SHP77 treated with DMSO at 0.1 percent for 48 hours (cell line): Measurements from ENCODE around the gene RAB5B.

ENCODE experiments used
- DNase-seq: peaks from one replicate; lab custom pipeline; 2025; lab: John Stamatoyannopoulos, UW

The RAB5B gene, protein sequence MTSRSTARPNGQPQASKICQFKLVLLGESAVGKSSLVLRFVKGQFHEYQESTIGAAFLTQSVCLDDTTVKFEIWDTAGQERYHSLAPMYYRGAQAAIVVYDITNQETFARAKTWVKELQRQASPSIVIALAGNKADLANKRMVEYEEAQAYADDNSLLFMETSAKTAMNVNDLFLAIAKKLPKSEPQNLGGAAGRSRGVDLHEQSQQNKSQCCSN

DNA sequence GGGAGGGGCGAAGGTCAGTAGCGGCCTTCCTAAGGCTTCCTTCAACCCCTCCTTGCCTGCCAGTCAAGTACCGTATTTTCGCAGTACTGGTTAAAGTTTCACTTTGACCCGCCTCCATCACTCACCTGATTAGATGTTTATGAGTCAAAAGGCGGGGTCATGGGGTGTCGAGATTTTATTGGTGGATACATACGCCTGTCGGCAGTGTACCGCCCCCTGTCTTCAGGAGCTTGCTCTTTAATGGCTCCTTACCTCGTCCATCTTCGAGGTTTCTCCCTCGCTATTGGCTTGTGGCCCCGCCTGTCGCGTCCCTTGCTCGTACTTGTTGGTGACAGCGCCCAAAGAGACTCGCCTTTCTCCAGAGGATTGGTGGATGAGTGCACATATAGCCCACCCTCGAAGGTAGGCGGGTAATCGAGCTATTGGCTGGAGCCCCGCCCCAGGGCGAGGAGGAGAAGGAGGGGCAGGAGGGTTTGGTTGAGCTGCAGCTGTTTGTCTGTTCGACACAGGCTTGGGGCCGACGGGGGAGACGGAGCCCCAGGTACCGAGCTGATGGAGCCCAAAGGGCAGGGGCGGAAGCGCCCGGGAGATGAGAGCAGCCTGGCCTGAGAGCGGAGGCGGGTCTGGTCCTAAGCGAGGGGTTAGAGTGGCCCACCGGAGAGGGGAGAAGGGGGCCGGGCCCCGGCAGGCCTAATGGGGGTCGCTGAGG lies at the start of gene RAB5B:
TSS of gene RAB5B (plus strand) at position 480 of the 709 bp plus-strand sequence. CDS start 12,883 bp downstream, outside the sequence.
- peak; percentile 99 for DNase-seq

DNA sequence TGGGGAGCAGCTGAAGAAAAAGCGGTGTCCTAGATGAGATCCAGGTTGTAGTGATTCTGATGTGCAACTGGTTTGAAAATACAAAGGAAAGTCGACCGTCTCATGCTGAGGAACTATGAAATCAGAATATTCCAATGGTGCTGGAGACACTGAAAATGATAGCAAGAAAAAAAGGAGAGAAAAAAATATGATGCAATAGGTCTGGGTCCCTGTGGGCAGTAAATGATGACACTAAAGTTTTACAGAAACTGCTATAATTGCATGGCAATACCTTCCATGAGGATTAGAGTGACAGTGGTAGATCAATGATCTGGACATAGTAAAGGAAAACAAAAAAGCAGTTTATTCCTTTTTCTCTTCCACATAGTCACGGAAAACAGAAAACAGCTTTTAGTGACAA lies 48.5 kb upstream of the RAB5B start:
- DNase-seq = no peak

DNA sequence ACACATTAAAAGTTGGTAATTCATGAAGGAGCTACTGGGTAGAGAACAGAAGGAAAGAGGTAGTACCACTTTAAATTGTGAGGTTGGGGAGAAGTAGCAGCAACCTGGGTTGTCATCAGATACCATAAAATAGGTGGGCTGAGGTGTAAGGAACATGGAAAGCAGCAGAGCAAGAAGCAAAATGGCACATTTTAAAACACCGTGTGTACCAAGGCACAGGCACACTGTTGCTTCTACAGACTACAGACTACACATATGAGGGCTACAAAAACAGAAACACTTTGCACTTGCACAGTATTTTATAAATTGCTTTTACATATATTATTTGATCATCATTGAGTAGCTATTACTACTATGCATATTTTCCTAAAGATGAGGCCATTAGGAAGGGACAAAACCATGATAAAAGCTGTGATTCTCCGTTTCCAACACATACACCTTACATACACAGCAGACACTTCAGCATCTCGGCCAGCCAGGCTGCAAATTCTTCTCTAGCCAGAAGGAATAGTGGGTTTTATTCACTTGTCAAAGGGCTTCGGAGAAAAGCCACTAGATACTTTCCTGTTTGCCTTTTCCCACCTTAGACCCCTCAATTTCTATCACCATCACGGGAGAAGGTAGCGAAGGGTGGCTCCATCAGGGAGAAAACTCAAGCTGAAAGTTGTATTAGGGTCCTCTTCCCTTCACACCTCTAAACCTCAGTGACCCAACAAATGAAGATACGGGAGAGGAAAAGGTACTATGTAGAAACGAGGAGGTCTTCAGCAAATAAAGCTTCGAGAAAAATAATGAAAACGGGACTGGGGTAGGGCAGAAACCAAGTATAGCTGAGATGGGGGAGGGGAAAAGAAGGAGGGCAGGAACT lies 47.8 kb upstream of the RAB5B start:
- DNase-seq = no peak

DNA sequence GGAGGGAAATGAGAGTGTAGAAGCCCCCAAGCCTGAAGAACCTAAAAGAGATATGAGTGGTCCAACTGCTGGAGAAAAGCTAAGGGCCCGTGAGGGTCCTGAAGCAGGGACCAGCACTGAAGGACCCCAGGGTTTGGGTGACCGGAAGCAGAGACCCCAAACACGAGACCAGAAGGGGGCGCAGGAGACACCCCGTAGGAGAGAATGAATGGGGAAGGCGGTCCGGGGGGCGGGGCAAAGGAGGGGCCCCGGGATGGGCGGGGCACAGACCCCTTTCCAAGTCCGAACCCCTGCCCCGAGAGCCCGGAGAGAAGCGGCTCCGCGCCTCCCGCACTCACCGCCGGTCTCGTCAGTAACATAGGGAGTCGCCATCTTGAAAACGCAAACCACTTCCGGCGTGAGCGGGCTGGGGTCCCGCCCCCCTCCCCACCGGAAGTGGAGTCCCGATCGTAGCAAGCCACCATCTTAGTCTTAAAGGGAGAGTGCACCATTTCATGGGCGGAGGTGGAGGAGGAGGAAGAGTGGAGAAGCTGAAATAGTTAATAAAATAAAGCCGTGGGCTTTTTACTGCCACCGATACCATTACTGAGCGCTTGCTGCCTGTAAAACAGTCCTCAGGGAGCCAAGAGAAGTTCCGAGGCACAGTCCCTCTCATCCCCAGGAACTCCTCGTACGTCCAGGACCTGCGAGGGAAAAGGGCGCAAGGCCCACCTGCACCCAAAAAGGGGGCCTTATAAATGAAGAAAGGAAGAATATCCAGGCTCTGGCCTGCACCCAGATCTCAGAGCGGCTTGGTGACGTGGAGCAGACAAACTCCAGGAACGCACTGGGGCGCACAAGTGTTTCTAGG lies 46.9 kb upstream of the RAB5B start:
- peak; percentile 92 for DNase-seq

DNA sequence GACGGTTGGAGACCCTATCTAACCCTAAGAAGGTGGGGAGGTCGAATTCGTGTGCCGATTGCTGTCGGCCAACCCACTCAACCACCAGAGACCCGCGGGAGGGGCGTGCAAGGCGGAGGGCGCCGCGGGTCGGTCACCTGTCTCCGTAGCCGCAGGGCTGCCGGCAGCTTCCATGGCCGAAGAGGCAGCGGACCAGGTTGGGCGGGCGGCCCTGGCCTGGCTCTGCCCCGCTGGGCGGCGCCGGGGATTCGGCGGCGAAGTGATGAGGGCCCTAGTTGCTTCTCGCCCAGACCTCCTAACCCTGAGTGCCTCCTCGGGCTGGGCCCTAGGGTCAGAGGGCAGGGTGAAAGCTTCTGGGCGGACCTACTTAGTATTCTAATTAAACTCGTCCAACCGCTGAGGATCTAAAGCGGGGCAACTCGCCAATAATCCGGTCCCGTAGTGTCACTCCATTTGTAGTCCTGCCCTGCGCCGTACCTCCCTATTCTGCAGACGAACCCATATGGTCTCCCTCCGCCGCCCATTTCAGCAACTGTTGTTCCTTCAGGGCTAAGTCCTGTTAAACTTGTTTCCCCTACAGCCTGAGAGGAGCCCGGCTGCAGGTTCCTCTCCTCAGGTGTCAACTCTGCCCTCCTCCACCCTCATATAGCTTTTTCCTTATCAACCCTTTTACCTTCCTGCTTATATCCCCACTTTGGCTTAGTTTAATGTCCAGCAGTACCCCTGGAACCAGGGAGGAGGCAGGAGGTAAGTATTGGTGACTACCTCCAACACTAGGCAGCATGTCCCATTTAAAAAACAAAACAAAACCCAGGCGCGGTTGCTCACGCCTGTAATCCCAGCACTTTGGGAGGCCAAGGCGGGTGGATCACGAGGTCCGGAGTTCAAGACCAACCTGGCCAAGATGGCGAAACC lies 46.0 kb upstream of the RAB5B start, which contains the start of gene PYM1:
TSS of gene PYM1 (minus strand) at position 307 of the 915 bp plus-strand sequence. CDS start at position 174, 133 bp downstream.
- peak; percentile 48 for DNase-seq

DNA sequence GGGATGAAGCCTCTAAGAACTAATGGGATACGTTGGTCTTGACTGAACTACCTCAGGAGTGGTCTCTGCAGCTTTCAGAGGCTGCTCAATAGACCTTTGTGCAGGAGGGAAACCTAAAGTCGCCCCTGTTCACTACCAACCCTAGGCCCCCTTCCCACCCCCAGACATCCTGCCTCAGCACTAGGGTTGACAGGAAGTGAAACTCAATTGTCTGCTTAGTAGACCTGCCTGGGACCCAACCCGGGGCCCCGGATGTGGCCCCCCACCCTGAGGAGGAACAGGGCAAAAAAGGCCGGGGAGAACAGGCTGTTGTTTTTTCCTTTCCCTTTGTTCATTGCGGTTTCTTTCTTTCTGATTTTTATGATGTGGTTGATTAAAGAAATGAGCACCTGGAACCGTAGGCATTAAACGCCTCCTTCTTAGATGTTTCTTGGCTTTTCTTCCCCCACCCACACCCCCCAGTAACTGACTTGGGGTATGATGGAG lies 44.5 kb upstream of the RAB5B start:
- DNase-seq = no peak

DNA sequence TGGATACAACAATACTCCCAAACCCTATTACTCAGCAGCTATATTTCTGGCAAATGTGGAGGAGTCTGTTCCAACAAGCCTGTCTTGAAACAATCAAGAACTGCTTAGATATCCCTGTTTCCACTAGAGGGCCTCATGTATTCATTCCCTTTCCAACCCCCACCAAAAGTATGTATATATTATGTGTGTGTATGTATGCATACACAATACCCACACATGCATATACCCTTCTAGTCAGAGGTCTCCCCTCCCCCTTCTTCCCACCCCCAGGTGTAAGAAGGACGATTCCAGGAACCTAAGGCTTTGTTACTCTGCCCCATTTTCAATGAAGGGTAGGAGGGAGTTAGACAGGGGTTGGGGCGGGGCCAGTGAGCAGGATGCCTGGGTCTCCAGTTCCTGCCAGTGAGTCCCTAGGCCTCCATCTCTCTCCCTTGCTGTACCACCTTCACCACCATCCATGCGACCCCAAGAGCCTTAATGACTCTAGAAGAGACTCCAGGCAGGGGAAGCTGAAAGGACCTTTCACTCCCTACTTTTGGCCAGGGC lies 43.0 kb upstream of the RAB5B start, which contains the start of gene DGKA:
TSS of gene DGKA (plus strand) at position 392 of the 546 bp plus-strand sequence. CDS start 5,342 bp downstream, outside the sequence.
- peak; percentile 62 for DNase-seq

DNA sequence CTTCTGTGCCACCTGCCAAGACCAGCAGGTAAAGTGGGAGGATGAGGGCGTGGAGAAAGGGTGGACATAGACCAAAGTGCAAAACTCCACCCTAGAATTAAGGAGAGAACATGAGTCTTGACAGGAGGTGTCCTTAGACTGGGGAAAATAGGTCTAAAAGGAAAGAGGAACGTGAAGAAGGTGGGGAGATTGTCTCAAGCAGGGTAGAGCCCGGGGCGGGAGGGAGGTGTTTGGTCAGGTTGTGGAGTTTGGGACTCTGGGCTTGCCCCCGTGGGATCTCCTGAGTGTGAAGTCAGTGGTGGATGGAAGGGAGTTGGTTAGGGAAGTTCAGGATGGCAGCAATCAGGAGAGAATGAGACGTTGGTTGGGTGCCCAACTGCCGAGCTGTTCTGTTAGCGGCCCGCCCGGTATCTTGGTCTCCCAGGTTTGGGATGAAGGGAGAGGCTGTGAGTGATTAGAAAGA lies 42.5 kb upstream of the RAB5B start:
- DNase-seq = peak; percentile 2

DNA sequence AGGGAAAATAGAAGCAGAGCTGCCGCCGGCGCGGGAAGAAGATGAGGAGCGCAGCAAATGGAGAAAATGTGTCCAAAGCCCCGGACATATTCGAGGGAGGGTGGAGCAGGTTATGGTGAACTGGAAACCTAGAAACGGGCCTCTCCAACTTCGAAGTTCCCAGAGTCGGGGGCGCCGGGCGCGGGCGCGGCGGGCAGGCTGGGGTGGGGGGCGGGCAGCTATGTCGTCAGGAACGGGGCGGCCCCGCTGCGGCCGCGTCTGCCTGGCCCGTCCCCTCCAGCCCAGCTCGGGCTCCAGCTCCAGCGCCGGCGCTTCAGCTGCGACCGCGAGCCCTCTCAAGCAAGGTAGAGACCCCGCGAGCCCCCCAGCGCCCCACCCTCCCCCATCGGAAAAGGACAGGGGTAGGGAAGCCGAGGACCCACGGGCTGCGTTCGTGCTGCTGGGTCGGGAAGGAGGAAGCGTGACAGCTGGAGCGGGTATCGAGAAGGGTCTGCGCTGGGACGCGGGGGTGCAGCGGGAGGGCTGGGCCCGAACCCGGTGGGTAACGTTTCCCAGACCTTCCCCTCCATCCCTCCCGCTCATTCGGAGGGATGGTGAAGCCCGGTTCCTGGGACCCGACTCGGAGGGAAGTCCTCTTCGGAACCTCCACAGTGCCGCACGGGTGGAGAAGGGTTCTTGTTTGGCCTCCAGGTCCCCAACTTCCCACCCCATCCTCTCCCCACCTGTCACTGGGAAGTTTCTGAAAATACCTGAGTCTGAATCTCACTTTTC lies 41.9 kb upstream of the RAB5B start:
- DNase-seq = no peak

DNA sequence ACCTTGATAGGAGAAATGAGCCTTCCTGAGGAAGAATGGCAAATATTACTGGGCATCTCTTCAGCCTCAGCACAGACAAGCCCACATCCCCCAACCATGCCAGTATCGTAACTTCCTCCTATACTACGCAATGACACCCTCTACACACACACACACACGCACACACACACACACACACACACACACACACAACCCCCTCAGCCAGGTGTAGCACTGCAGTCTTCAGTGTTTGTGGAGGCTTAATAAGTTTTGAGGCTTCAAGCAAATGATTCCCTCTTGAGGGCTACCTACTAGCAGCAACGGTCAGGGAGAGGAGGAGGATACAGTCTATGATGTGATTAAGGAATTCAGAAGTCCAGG lies 41.3 kb upstream of the RAB5B start:
- DNase-seq = no peak

DNA sequence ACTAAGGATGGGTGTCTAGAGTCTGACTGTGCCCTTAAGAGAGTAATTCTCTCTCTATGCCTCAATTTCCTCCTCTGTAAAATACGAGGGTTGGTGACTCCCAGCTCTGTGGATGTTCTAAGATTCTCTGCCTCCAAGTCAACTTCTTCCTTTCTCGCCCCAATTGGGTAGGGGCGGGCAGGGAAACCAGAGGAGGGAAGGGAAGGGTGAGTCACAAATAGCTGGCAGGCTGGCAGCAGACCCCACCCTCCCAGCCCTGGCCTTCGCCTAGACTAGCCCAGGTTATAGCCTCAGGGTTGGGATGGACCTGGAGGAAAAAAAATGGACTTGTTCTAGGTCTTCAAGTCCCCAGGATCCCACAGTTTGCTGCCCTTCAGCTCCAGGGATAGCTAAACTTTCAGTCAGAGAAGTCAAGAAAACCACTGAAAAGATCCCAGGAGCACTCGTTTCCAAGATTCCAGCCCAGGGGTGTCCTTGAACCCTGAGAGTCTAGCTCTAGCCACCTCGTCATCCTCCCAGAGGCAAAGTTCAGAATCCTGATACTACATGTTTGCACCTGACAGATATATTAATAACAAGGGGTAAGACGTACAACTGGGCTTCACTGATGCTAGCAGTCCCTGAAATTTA lies 40.6 kb upstream of the RAB5B start:
- DNase-seq = no peak

DNA sequence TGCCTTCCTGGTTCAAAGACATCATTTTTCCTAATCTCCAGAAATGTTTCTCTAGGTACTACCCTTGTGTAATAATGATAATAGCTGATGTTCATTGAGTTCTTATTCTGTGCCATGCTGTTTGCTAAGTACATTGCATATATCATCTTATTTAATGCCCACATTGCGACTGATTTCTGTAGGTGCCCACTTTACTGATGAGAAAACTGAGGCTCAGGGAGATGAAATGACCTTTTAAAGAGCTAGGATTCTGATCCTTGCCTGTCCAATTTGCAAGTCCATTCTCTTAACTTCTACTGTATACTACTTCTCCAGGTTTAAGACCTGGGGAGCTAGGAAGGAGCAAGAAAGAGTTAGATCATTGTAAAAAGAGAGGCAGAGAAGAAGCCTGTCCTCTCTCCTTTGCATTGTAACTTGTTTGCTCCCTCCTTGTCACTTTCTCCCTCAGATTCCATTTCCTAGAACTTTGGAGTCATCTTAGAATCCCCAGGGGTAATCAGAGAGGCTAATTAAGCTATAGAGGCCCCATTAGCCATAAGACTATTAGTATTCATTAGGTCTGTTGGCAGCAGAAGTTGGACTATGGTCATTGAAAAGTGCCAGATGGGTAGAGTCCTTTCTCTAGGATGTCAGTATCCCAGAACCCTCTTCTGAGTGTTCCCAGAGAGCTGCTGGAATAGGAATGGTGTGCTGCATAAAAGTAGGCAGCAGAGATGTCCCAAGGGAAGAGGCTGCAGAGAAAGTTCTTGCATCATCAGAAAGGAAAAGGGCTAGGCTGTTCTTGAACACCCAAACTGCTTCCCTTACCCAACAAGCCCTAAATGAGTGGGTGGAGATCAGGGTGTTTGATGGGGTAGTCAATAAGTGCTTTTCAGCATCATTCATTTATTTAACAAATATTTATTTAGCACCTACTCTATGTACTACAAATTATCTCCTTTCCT lies 39.8 kb upstream of the RAB5B start:
- no peak for DNase-seq

DNA sequence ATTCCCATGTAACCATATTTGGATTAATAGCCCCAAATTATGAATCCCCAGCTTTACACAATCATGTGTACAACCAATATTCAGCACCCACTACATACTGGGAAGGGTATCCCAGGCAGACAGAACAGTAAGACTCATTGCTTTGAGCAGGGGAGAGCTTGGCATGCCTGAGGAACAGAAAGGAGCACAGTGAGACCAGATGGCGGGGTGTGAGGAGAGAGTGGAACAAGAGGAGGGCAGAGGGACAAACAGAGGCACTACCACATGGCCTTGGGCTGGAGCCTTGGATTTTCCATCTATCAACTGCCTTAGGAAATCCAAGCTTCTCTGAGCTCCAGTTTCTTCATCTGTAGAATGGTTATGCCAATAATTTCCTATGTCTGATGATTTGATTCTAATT lies 39.1 kb upstream of the RAB5B start:
- no peak for DNase-seq

DNA sequence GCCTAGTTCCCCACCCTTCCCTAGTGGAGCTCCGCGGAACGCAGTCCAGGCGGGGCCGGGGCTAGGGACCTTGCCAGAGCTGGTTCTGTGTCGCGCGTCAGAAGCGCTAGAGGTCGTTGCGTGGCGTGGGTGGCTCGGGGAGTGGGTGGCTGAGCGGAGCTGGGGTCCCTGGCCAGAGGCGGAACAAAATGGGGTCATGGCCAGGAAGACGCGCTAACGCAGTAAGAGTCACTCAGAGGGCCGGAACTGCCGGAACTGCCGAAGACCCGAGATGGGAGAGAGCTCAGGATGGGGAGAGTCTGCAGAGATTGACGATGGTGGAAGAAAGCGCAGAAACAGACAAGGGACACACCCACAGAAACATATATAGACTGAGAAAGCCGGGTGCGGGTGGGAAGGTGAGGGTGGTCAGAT lies 38.1 kb upstream of the RAB5B start:
- no peak for DNase-seq

DNA sequence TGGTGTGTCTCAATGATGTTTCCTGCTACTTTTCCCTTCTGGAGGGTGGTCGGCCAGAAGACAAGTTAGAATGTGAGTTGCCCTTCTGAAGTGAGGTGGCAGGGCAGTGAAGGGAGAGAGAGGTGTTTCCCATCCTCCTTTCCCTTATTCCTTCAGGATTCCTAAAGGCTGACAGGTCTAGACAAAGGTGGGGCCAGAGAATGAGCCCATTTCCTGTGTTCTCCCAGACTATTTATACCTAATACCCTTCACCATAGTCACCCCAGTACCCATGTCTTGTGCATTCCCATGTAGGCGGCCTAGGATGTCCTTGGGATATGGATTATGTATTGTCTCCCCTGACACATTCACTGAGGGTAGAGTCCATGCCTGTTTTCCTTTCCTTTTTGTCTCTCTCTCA lies 35.9 kb upstream of the RAB5B start:
- DNase-seq = no peak

DNA sequence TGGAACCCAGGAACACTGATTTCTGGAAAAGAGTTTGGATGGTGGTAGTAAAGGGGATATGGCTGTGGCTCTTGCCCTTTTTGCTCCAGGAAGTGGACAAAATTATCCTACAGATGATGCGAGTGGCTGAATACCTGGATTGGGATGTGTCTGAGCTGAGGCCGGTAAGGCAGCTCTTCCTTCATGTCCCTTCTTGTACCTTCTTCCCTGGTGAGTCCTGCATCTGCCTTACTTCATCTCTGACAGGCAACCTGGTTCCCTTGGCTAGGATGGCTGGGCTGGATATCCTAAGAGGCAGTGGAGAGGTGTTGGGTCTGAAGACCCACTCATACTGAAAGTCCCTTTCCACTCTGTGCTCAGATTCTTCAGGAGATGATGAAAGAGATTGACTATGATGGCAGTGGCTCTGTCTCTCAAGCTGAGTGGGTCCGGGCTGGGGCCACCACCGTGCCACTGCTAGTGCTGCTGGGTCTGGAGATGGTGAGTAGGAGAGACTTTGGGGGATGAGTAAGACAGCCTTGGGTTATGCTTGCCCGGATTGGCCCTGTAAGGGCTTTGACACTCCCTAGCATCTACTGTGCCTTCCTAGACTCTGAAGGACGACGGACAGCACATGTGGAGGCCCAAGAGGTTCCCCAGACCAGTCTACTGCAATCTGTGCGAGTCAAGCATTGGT lies 34.9 kb upstream of the RAB5B start:
- DNase-seq = no peak
